K562 (cell line): ENCODE measurements around the gene ZBTB43. TPM values are rescaled to one million over a fixed set of nuclear protein-coding genes. Genes with fewer than 3 reads are reported as not detected.
A peak's percentile ranks its signal among the peaks of the same experiment; 100 is the strongest.

Experiments
- ARID4B ChIP-seq: sonication (generic); formaldehyde crosslinking; IDR thresholded peaks from 2 replicates; pipeline ENCODE4 v1.8.0; 2022; ENCODE audit warnings: mild to moderate bottlenecking, missing genetic modification reagents
- C11orf30 ChIP-seq: fragments of 450-650 bp; IDR thresholded peaks from 2 replicates; pipeline ENCODE4 v1.6.1; 2016; ENCODE audit warnings: low read depth, mild to moderate bottlenecking
- CBX1 ChIP-seq: sonication (generic); IDR thresholded peaks from 2 replicates; pipeline ENCODE4 v1.6.1; 2016; ENCODE audit warnings: antibody characterized with exemption, low read depth, mild to moderate bottlenecking
- EP400 ChIP-seq: fragments of 450-650 bp; IDR thresholded peaks from 2 replicates; pipeline ENCODE4 v1.6.1; 2017; ENCODE audit warnings: antibody characterized with exemption, mild to moderate bottlenecking, moderate library complexity
- MBD1 ChIP-seq: fragments of 250-450 bp; sonication (Bioruptor Pico); IDR thresholded peaks from 2 replicates; pipeline ENCODE4 v1.8.0; 2022; ENCODE audit warnings: inconsistent platforms
- MBD2 ChIP-seq: sonication (generic); IDR thresholded peaks from 2 replicates; pipeline ENCODE4 v1.6.1; 2016; ENCODE audit warnings: low read depth, borderline replicate concordance
- NFATC3 ChIP-seq: fragments of 450-650 bp; IDR thresholded peaks from 2 replicates; pipeline ENCODE4 v1.6.1; 2017; ENCODE audit warnings: mild to moderate bottlenecking
- NRF1 ChIP-seq, 2 experiments: fragments of 450-650 bp; IDR thresholded peaks in 1 of 2; conservative IDR thresholded peaks in 1 of 2; 2 replicates each; pipeline ENCODE4 v1.6.1; 2014; ENCODE audit warnings: mild to moderate bottlenecking in 2 of 2
- PATZ1 ChIP-seq: fragments of 250-450 bp; sonication (Bioruptor Pico); IDR thresholded peaks from 2 replicates; pipeline ENCODE4 v1.5.0; 2020; ENCODE audit warnings: mild to moderate bottlenecking, borderline replicate concordance
- PKNOX1 ChIP-seq: fragments of 450-650 bp; IDR thresholded peaks from 2 replicates; pipeline ENCODE4 v1.6.1; 2016
- POLR2A ChIP-seq: fragments of 450-650 bp; conservative IDR thresholded peaks from 2 replicates; pipeline ENCODE4 v1.6.1; 2016
- SRSF3 ChIP-seq: fragments of 200-400 bp; formaldehyde crosslinking; IDR thresholded peaks from 2 replicates; pipeline ENCODE4 v1.6.1; 2016; ENCODE audit warnings: mild to moderate bottlenecking, low read length, moderate library complexity; ENCODE audit not compliant: insufficient read depth
- ZC3H8 ChIP-seq: fragments of 450-650 bp; IDR thresholded peaks from 2 replicates; pipeline ENCODE4 v1.6.1; 2017
- ZNF263 ChIP-seq: sonication (generic); formaldehyde crosslinking; IDR thresholded peaks from 2 replicates; pipeline ENCODE4 v1.8.0; 2022; ENCODE audit warnings: mild to moderate bottlenecking, missing genetic modification reagents, borderline replicate concordance
- ZNF717 ChIP-seq: fragments of 250-450 bp; sonication (Bioruptor Pico); IDR thresholded peaks from 2 replicates; pipeline ENCODE4 v1.5.0; 2021
- ZNF76 ChIP-seq: fragments of 250-450 bp; sonication (Bioruptor Pico); IDR thresholded peaks from 2 replicates; pipeline ENCODE4 v1.4.0; 2020; ENCODE audit warnings: mild to moderate bottlenecking, moderate library complexity, borderline replicate concordance
- ZNF778 ChIP-seq: fragments of 450-650 bp; formaldehyde crosslinking; IDR thresholded peaks from 2 replicates; pipeline ENCODE4 v1.4.0; 2020; ENCODE audit warnings: mild to moderate bottlenecking, moderate library complexity
- polyA plus RNA-seq, 8 experiments: library from polyadenylated mRNA; depleted of rRNA in 4 of 8; stranded (reverse) in 5 of 8; unstranded in 3 of 8; fragments of >200 nt; fragmentation: Nextera tagmentation in 2 of 8; fragmentation: Illumina TruSeq in 1 of 8; extraction: Ambion mirVana in 2 of 8; extraction: Trizol in 1 of 8; gene quantifications; 2 replicates each; pipeline versions ENCODE4 v1.2.1 to v1.2.3, GENCODE V29; 2011 to 2014; ENCODE audit warnings: inconsistent platforms in 1 of 8, missing spikeins in 1 of 8
- total RNA-seq, 7 experiments: library from RNA; depleted of rRNA in 6 of 7; stranded (reverse); fragments of >200 nt in 6 of 7; fragmentation: Illumina TruSeq in 2 of 7; extraction: Trizol in 2 of 7; gene quantifications; 2 replicates each; pipeline versions ENCODE4 v1.2.1 to v1.2.3, GENCODE V29; 2011 to 2021; ENCODE audit warnings: low replicate concordance in 1 of 7

The ZBTB43 gene
- total and polyA plus RNA-seq, 9 of the 15 experiments (the other 6 are each of a cell fraction or from before 2014, with no cell fraction given) = 3.9 to 17.2 (median 9.1) TPM

GRCh38 chr9:126804696-126805553 lies at the start of gene ZBTB43 (continued):
- TF ChIP-seq SRSF3 = no peak
- TF ChIP-seq MBD1 (CRISPR knock-in tag) = peak; percentile 60; the same call in 1 of the 2 replicates
- peak; percentile 98 to 99 for TF ChIP-seq NRF1 (conservative IDR thresholded peaks at IDR 0.05 in 1 of 2, IDR thresholded peaks at IDR 0.05 in 1 of 2)
- peak; percentile 92; the same call in 1 of the 2 replicates for TF ChIP-seq CBX1
- no peak for TF ChIP-seq PATZ1 (CRISPR knock-in tag)
- TF ChIP-seq ZC3H8 = no peak
- peak; percentile 79 for TF ChIP-seq PKNOX1
- TF ChIP-seq MBD2 = peak; percentile 52; the same call in 1 of the 2 replicates
- peak; percentile 82 for TF ChIP-seq ARID4B
- peak; percentile 78; the same call in 1 of the 2 replicates for TF ChIP-seq EP400
- peak; percentile 95 for TF ChIP-seq POLR2A
- no peak for TF ChIP-seq ZNF778
- no peak for TF ChIP-seq NFATC3
- TF ChIP-seq ZNF263 (CRISPR knock-in tag) = peak; percentile 50; the same call in 1 of the 2 replicates
- TF ChIP-seq C11orf30 = peak; percentile 74
- TF ChIP-seq ZNF76 (CRISPR knock-in tag) = peak; percentile 58; the same call in 1 of the 2 replicates
- no peak for TF ChIP-seq ZNF717 (CRISPR knock-in tag)
